HCT116 (cell line): ENCODE measurements around the gene ZNF789. TPM values are rescaled to one million over a fixed set of nuclear protein-coding genes. Genes with fewer than 3 reads are reported as not detected.
A peak's percentile ranks its signal among the peaks of the same experiment; 100 is the strongest.

Source experiments
- ATAC-seq: fragments of 200-7000 bp; cut with Tn5 transposase; 2 replicates; pipeline ENCODE4 v1.9.1; 2020; ENCODE audit warnings: mild to moderate bottlenecking, moderate library complexity
- BruUV-seq: library from RNA; stranded (reverse); fragments of 400-500 nt; replicated peaks from 2 replicates; lab custom pipeline; 2021; lab: Mats Ljungman, UMichigan
- CTCF ChIA-PET: fragments of 300-600 bp; sonication (Branson Sonifier 250); formaldehyde crosslinking; loops from one replicate; lab custom pipeline; 2021; ENCODE audit warnings: antibody characterized with exemption; lab: Charles Lee
- POLR2A ChIA-PET: fragments of 300-600, 350-600 bp; sonication (Branson Sonifier 250); formaldehyde crosslinking; loops from one replicate; lab custom pipeline; 2021; ENCODE audit warnings: antibody characterized with exemption; lab: Charles Lee
- RAD21 ChIA-PET, 2 experiments: fragments of 300-600 bp; sonication (Branson Sonifier 250); formaldehyde crosslinking; loops; one replicate each; lab custom pipeline; 2023; ENCODE audit warnings: low total read pairs in 2 of 2; ENCODE audit not compliant: uncharacterized antibody in 2 of 2, unreplicated experiment in 2 of 2, low non-redundant PET in 1 of 2; lab: Charles Lee
- DNase-seq: peaks from one replicate; pipeline ENCODE4 v3.0.0-alpha.2; 2010; ENCODE audit warnings: low read depth, low spot score
- H2AFZ ChIP-seq: fragments of 200-600 bp; shearing (Covaris generic), sonication (generic); 2 replicates; pipeline ENCODE4 v1.6.1; 2017; ENCODE audit warnings: low read depth, mixed run types, mixed read lengths, antibody characterized with exemption, low read length; ENCODE audit not compliant: poor library complexity, severe bottlenecking
- H3K27ac ChIP-seq: 2 replicates; pipeline ENCODE4 v1.5.1; 2012; ENCODE audit warnings: low read depth, low read length
- H3K27me3 ChIP-seq: fragments of 200-600 bp; sonication (generic); 2 replicates; pipeline ENCODE4 v1.6.1; 2016; ENCODE audit warnings: mixed run types, low read length, mixed read lengths; ENCODE audit not compliant: insufficient read depth
- H3K36me3 ChIP-seq, 2 experiments: fragments of 200-500 bp in 1 of 2; fragments of 200-600 bp in 1 of 2; sonication (Bioruptor generic) in 1 of 2; sonication (generic) in 1 of 2; 2 replicates each; pipeline versions ENCODE4 v1.5.1 to v1.6.1; 2014 to 2016; ENCODE audit warnings: low read length in 2 of 2, inconsistent platforms in 1 of 2, mixed read lengths in 1 of 2, mixed run types in 1 of 2; ENCODE audit not compliant: insufficient read depth in 2 of 2, control insufficient read depth in 1 of 2
- H3K4me1 ChIP-seq, 2 experiments: fragments of 200-600 bp in 1 of 2; sonication (generic) in 1 of 2; 2 replicates each; pipeline versions ENCODE4 v1.5.1 to v1.6.1; 2012 to 2017; ENCODE audit warnings: low read length in 2 of 2, inconsistent platforms in 1 of 2, mild to moderate bottlenecking in 1 of 2, mixed read lengths in 1 of 2, mixed run types in 1 of 2, moderate library complexity in 1 of 2; ENCODE audit not compliant: insufficient read depth in 2 of 2, control insufficient read depth in 1 of 2
- H3K4me2 ChIP-seq: fragments of 200-600 bp; sonication (generic); 2 replicates; pipeline ENCODE4 v1.6.1; 2017; ENCODE audit warnings: mixed run types, low read length, mixed read lengths
- H3K4me3 ChIP-seq, 2 experiments: fragments of 200-600 bp in 1 of 2; sonication (generic) in 1 of 2; replicated peaks in 1 of 2; 2 replicates each; pipeline ENCODE4 v1.5.1; 2011 to 2016; ENCODE audit warnings: low read length in 2 of 2, control low read depth in 1 of 2, low read depth in 1 of 2, mild to moderate bottlenecking in 1 of 2, mixed read lengths in 1 of 2, mixed run types in 1 of 2
- H3K79me2 ChIP-seq: fragments of 200-600 bp; sonication (generic); 2 replicates; pipeline ENCODE4 v1.6.1; 2017; ENCODE audit warnings: mild to moderate bottlenecking, mixed run types, low read length, moderate library complexity, mixed read lengths; ENCODE audit not compliant: insufficient read depth
- H3K9ac ChIP-seq: fragments of 200-600 bp; sonication (generic); 2 replicates; pipeline ENCODE4 v1.6.1; 2016; ENCODE audit warnings: low read length, mixed read lengths
- H3K9me2 ChIP-seq: fragments of 200-600 bp; sonication (generic), shearing (Covaris generic); 2 replicates; pipeline ENCODE4 v1.6.1; 2017; ENCODE audit warnings: mixed run types, mild to moderate bottlenecking, moderate library complexity; ENCODE audit not compliant: insufficient read depth
- H3K9me3 ChIP-seq, 2 experiments: fragments of 200-500 bp in 1 of 2; fragments of 200-600 bp in 1 of 2; sonication (Bioruptor generic) in 1 of 2; sonication (generic) in 1 of 2; 2 replicates each; pipeline ENCODE4 v1.6.1; 2014 to 2017; ENCODE audit warnings: low read length in 2 of 2, mixed read lengths in 2 of 2, inconsistent platforms in 1 of 2, low read depth in 1 of 2, mild to moderate bottlenecking in 1 of 2, mixed run types in 1 of 2, moderate library complexity in 1 of 2; ENCODE audit not compliant: control insufficient read depth in 1 of 2, insufficient read depth in 1 of 2
- H4K20me1 ChIP-seq: fragments of 200-600 bp; sonication (generic), shearing (Covaris generic); 2 replicates; pipeline ENCODE4 v1.6.1; 2017; ENCODE audit warnings: mixed run types, mild to moderate bottlenecking, moderate library complexity; ENCODE audit not compliant: insufficient read depth
- CBX3 ChIP-seq: IDR thresholded peaks from 2 replicates; pipeline ENCODE4 v1.6.1; 2012; ENCODE audit warnings: low read depth
- CTCF ChIP-seq, 3 experiments: fragments of 200-600 bp in 1 of 3; sonication (generic) in 1 of 3; IDR thresholded peaks in 2 of 3; conservative IDR thresholded peaks in 1 of 3; 2 replicates each; pipeline ENCODE4 v1.5.1; 2012 to 2017; ENCODE audit warnings: low read depth in 2 of 3, low read length in 2 of 3, antibody characterized with exemption in 1 of 3, borderline replicate concordance in 1 of 3, control low read depth in 1 of 3, mild to moderate bottlenecking in 1 of 3, mixed read lengths in 1 of 3, mixed run types in 1 of 3, moderate library complexity in 1 of 3; ENCODE audit not compliant: insufficient read depth in 1 of 3
- EGR1 ChIP-seq: IDR thresholded peaks from 2 replicates; pipeline ENCODE4 v1.6.1; 2012; ENCODE audit warnings: low read depth
- EZH2phosphoT487 ChIP-seq: fragments of 200-600 bp; IDR thresholded peaks from 2 replicates; pipeline ENCODE4 v1.6.1; 2018; ENCODE audit warnings: antibody characterized with exemption, borderline replicate concordance
- MAX ChIP-seq: IDR thresholded peaks from 2 replicates; pipeline ENCODE4 v1.6.1; 2012
- SIN3A ChIP-seq: IDR thresholded peaks from 2 replicates; pipeline ENCODE4 v1.6.1; 2012; ENCODE audit warnings: low read depth
- ZFX ChIP-seq: fragments of 450-650 bp; IDR thresholded peaks from 2 replicates; pipeline ENCODE4 v1.6.1; 2017
- ZNF274 ChIP-seq: fragments of 200-500 bp; sonication (Bioruptor generic); IDR thresholded peaks from 2 replicates; pipeline ENCODE4 v1.6.1; 2014; ENCODE audit warnings: mild to moderate bottlenecking, low read depth, low read length, inconsistent platforms
- intact Hi-C: fragments of 100-400 bp; cut with micrococcal nuclease; formaldehyde crosslinking; loops from 2 replicates; pipeline ENCODE4 v1.10.0; 2022
- total RNA-seq: library from RNA; stranded (reverse); gene quantifications from one replicate; pipeline ENCODE4 v1.2.1, GENCODE V29; 2021; ENCODE audit not compliant: unreplicated experiment

ZNF789 gene
- total RNA-seq, 1 experiment from 2014 or later: 8.2 TPM

GRCh38 chr7:99447943-99448342 is 24.7 kb upstream of the ZNF789 start:
- Histone ChIP-seq H3K9me2 (no peaks in the 10 kb centered on the region), H3K4me1 (no peaks in the 10 kb centered on the region), H3K27me3 (no peaks in the 10 kb centered on the region), H3K9ac (no peak overlapping the region), H3K27ac (no peak overlapping the region), H3K9me3 (no peaks in the 10 kb centered on the region), H3K4me2 (no peak overlapping the region), H3K79me2 (peaks cover 21% of the 10 kb centered on the region), H2AFZ (no peak overlapping the region), H4K20me1 (no peaks in the 10 kb centered on the region), H3K36me3 (peaks cover 48 to 49% of the 10 kb centered on the region in 2 experiments; a peak in 3 of 4 replicates), H3K4me3 (no peak overlapping the region)
- BruUV-seq: no TSS peak
- no peak for DNase-seq
- ATAC-seq: 0 out of 2 replicates have a peak, but pooled peaks have one; percentile 28
- ChIA-PET POLR2A (no interaction called here), CTCF (no interaction called here), RAD21 (no interaction called here)
- intact Hi-C loops: no loop called here
- TF ChIP-seq CBX3: no peak
- 0 out of 6 replicates have a peak, but pooled peaks of 1 of the 3 experiments have one; percentile 12 for TF ChIP-seq CTCF (IDR thresholded peaks at IDR 0.05 in 2 of 3, conservative IDR thresholded peaks at IDR 0.05 in 1 of 3; ENCODE audit: borderline replicate concordance in 1 of 3, insufficient read depth in 1 of 3, low read depth in 2 of 3, low read length in 2 of 3)

- no TSS peak for BruUV-seq
- H3K27me3 ChIP-seq: no peaks in the 10 kb centered on the region
- H4K20me1 ChIP-seq: no peaks in the 10 kb centered on the region
- TF ChIP-seq EGR1 (no peak), ZFX (no peak), EZH2phosphoT487 (no peak), SIN3A (no peak), MAX (no peak), ZNF274 (no peak)
- ChIA-PET POLR2A (no interaction called here), CTCF (no interaction called here), RAD21 (no interaction called here)
- no peak overlapping the region for H3K9ac ChIP-seq
- DNase-seq: no peak
- no peak for ATAC-seq
- intact Hi-C loops: no loop called here
- no peak overlapping the region for H3K27ac ChIP-seq
- no peaks in the 10 kb centered on the region for H3K9me2 ChIP-seq
- H3K4me1 ChIP-seq: no peaks in the 10 kb centered on the region
- H3K79me2 ChIP-seq: peaks cover 12% of the 10 kb centered on the region
- H2AFZ ChIP-seq: no peak overlapping the region
- H3K36me3 ChIP-seq: peaks cover 45 to 50% of the 10 kb centered on the region in 2 experiments; a peak in 3 of 4 replicates
- H3K4me2 ChIP-seq: no peak overlapping the region
- H3K4me3 ChIP-seq: no peak overlapping the region
- no peaks in the 10 kb centered on the region for H3K9me3 ChIP-seq
These were observed 23.8 kb upstream of the ZNF789 start for GRCh38 chr7:99448855-99449254.
